ENCODE data around the gene GATC.

Gene GATC

GRCh38 chr12:120466560-120467315 lies 20.5 kb downstream of the GATC start:
- TF ChIP-seq CTCF (IDR thresholded peaks at IDR 0.05; ENCODE audit: low read depth, low read length) = peak; percentile 65
- DNase-seq (ENCODE audit: extremely low read depth, low read depth) = no peak

GRCh38 chr12:120467439-120467838 lies 21.2 kb downstream of the GATC start:
- TF ChIP-seq CTCF (IDR thresholded peaks at IDR 0.05; ENCODE audit: low read depth, low read length) = no peak

GRCh38 chr12:120468325-120468820 lies 22.1 kb downstream of the GATC start:
- no peak for TF ChIP-seq CTCF (IDR thresholded peaks at IDR 0.05; ENCODE audit: low read depth, low read length)
- peak; percentile 27 for DNase-seq (ENCODE audit: extremely low read depth, low read depth)

More at GRCh38 chr12:120467439-120467838, 21.2 kb downstream of the GATC start:
- DNase-seq (ENCODE audit: extremely low read depth, low read depth) = no peak

GRCh38 chr12:120468821-120469449 lies 22.7 kb downstream of the GATC start:
- DNase-seq (ENCODE audit: extremely low read depth, low read depth) = no peak
- no peak; the same call in 1 of the 2 replicates for TF ChIP-seq CTCF (IDR thresholded peaks at IDR 0.05; ENCODE audit: low read depth, low read length)

GRCh38 chr12:120469450-120470149 lies 23.4 kb downstream of the GATC start, which contains the start of gene SRSF9:
Gene SRSF9 (minus strand): TSS chr12:120469748. CDS start chr12:120469609, 139 bp downstream.
- DNase-seq (ENCODE audit: extremely low read depth, low read depth) = peak; percentile 95
- TF ChIP-seq CTCF (IDR thresholded peaks at IDR 0.05; ENCODE audit: low read depth, low read length) = peak; percentile 84

- no peak for DNase-seq (ENCODE audit: extremely low read depth, low read depth)
- TF ChIP-seq CTCF (IDR thresholded peaks at IDR 0.05; ENCODE audit: low read depth, low read length) = no peak
Measured at GRCh38 chr12:120470150-120470784, 24.0 kb downstream of the GATC start.

Measured in AG09319 (cell line).